GM12878 (cell line): ENCODE measurements around the gene ARHGAP20. TPM values are rescaled to one million over a fixed set of nuclear protein-coding genes. Genes with fewer than 3 reads are reported as not detected.

Source experiments
- ATAC-seq: fragments of 200-7000 bp; cut with Tn5 transposase; 3 replicates; pipeline ENCODE4 v1.9.1; 2020; ENCODE audit warnings: mild to moderate bottlenecking, moderate library complexity
- BruUV-seq: library from RNA; stranded (reverse); fragments of 400-500 nt; replicated peaks from 2 replicates; lab custom pipeline; 2021; lab: Mats Ljungman, UMichigan
- CTCF ChIA-PET: fragments of 300-600 bp; sonication (Branson Sonifier 250); formaldehyde crosslinking; extraction: SDS; loops from one replicate; lab custom pipeline; 2021; ENCODE audit warnings: inconsistent platforms; lab: Yijun Ruan, JAX
- POLR2A ChIA-PET: fragments of 350-600 bp; formaldehyde crosslinking; extraction: SDS; loops from one replicate; lab custom pipeline; 2021; ENCODE audit warnings: inconsistent platforms; lab: Charles Lee
- RAD21 ChIA-PET: fragments of 300-600 bp; sonication (Branson Sonifier 250); formaldehyde crosslinking; loops from one replicate; lab custom pipeline; 2023; ENCODE audit warnings: antibody characterized with exemption; ENCODE audit not compliant: unreplicated experiment; lab: Charles Lee
- SMC1A ChIA-PET: fragments of 300-600 bp; sonication (Branson Sonifier 250); formaldehyde crosslinking; loops from one replicate; lab custom pipeline; 2023; ENCODE audit not compliant: unreplicated experiment, uncharacterized antibody; lab: Charles Lee
- DNase-seq: peaks from one replicate; pipeline ENCODE4 v3.0.0-alpha.2; 2011; ENCODE audit warnings: low read depth, low spot score
- FAIRE-seq: peaks from 3 replicates; lab custom pipeline; 2011; peaks lifted over from hg19 to GRCh38; lab: Jason Lieb, UNC
- H2AFZ ChIP-seq: 2 replicates; pipeline ENCODE4 v1.6.0; 2011; ENCODE audit warnings: low read depth, low read length, control low read depth; ENCODE audit not compliant: control insufficient read depth
- H3K27ac ChIP-seq: 2 replicates; pipeline ENCODE4 v1.5.1; 2011; ENCODE audit warnings: control low read depth; ENCODE audit not compliant: control insufficient read depth, insufficient read depth
- H3K27me3 ChIP-seq, 2 experiments: replicated peaks in 1 of 2; 2 replicates each; pipeline versions ENCODE4 v1.6.0 to v1.6.1; 2011; ENCODE audit warnings: low read length in 1 of 2; ENCODE audit not compliant: control insufficient read depth in 2 of 2, insufficient read depth in 2 of 2
- H3K36me3 ChIP-seq, 2 experiments: 2 replicates each; pipeline ENCODE4 v1.5.1; 2011; ENCODE audit warnings: low read length in 1 of 2; ENCODE audit not compliant: control insufficient read depth in 2 of 2, insufficient read depth in 2 of 2
- H3K4me1 ChIP-seq: 2 replicates; pipeline ENCODE4 v1.6.1; 2011; ENCODE audit warnings: mild to moderate bottlenecking, low read length, moderate library complexity, mixed read lengths; ENCODE audit not compliant: control insufficient read depth, insufficient read depth
- H3K4me2 ChIP-seq: 2 replicates; pipeline ENCODE4 v1.6.0; 2011; ENCODE audit warnings: control low read depth; ENCODE audit not compliant: control insufficient read depth, insufficient read depth
- H3K4me3 ChIP-seq: fragments of 200-600 bp; sonication (generic); 2 replicates; pipeline ENCODE4 v1.5.1; 2016
- H3K79me2 ChIP-seq: 2 replicates; pipeline ENCODE4 v1.6.0; 2011; ENCODE audit warnings: low read length; ENCODE audit not compliant: control insufficient read depth, insufficient read depth
- H3K9ac ChIP-seq: 2 replicates; pipeline ENCODE4 v1.8.0; 2011; ENCODE audit warnings: low read length, control low read depth, mixed read lengths; ENCODE audit not compliant: control insufficient read depth, insufficient read depth
- H3K9me3 ChIP-seq: replicated peaks from 3 replicates; pipeline ENCODE4 v1.5.1; 2011; ENCODE audit warnings: mild to moderate bottlenecking, low read length; ENCODE audit not compliant: control insufficient read depth, insufficient read depth
- H4K20me1 ChIP-seq: 2 replicates; pipeline ENCODE4 v1.6.0; 2011; ENCODE audit not compliant: control insufficient read depth, insufficient read depth
- BRCA1 ChIP-seq: IDR thresholded peaks from 2 replicates; pipeline ENCODE4 v1.6.1; 2011; ENCODE audit warnings: low read depth, low read length, improper control_type of control experiment
- CHD1 ChIP-seq: IDR thresholded peaks from 2 replicates; pipeline ENCODE4 v1.6.1; 2012; ENCODE audit warnings: low read depth, low read length, improper control_type of control experiment
- DPF2 ChIP-seq: fragments of 450-650 bp; IDR thresholded peaks from 2 replicates; pipeline ENCODE4 v1.6.1; 2017; ENCODE audit warnings: mild to moderate bottlenecking
- E2F8 ChIP-seq: fragments of 450-650 bp; IDR thresholded peaks from 2 replicates; pipeline ENCODE4 v1.6.1; 2018; ENCODE audit warnings: mild to moderate bottlenecking, low read depth, moderate library complexity; ENCODE audit not compliant: partially characterized antibody
- HDAC2 ChIP-seq: fragments of 200-600 bp; sonication (generic); IDR thresholded peaks from 2 replicates; pipeline ENCODE4 v1.6.1; 2017
- MEF2B ChIP-seq: fragments of 450-650 bp; IDR thresholded peaks from 2 replicates; pipeline ENCODE4 v1.6.1; 2018; ENCODE audit warnings: mild to moderate bottlenecking, moderate library complexity; ENCODE audit not compliant: partially characterized antibody, poor library complexity, severe bottlenecking
- NR2C1 ChIP-seq: fragments of 450-650 bp; IDR thresholded peaks from 2 replicates; pipeline ENCODE4 v1.6.1; 2017; ENCODE audit warnings: antibody characterized with exemption, mild to moderate bottlenecking, moderate library complexity
- PAX5 ChIP-seq: IDR thresholded peaks from 2 replicates; pipeline ENCODE4 v1.6.1; 2011; ENCODE audit warnings: low read depth, low read length, borderline replicate concordance
- PML ChIP-seq: IDR thresholded peaks from 2 replicates; pipeline ENCODE4 v1.6.1; 2012; ENCODE audit warnings: low read length, inconsistent platforms
- RBBP5 ChIP-seq: fragments of 200-600 bp; sonication (generic); conservative IDR thresholded peaks from 2 replicates; pipeline ENCODE4 v1.6.1; 2016
- RELA ChIP-seq: fragments of 450-650 bp; IDR thresholded peaks from 2 replicates; pipeline ENCODE4 v1.8.0; 2014; ENCODE audit warnings: borderline replicate concordance; ENCODE audit not compliant: partially characterized antibody
- SPI1 ChIP-seq: IDR thresholded peaks from 2 replicates; pipeline ENCODE4 v1.6.1; 2011; ENCODE audit warnings: low read depth, mild to moderate bottlenecking, low read length, moderate library complexity, borderline replicate concordance; ENCODE audit not compliant: insufficient read depth
- SRF ChIP-seq, 2 experiments: IDR thresholded peaks; 2 replicates each; pipeline ENCODE4 v1.6.1; 2011; ENCODE audit warnings: low read depth in 2 of 2, low read length in 2 of 2, mild to moderate bottlenecking in 1 of 2, moderate library complexity in 1 of 2
- WGBS: methylation state at CpG from one replicate; pipeline ENCODE4 v1.1.6; 2016; ENCODE audit warnings: low lambda C conversion rate; ENCODE audit not compliant: insufficient replicate concordance, insufficient coverage; ENCODE audit errors: missing lambda C conversion rate; 5-methylcytosine and 5-hydroxymethylcytosine counted together
- in situ Hi-C: fragments of 300-500 bp; cut with MboI; formaldehyde crosslinking; loops from 9 replicates; pipeline ENCODE4 v1.14.3; 2018; ENCODE audit warnings: mixed read lengths
- intact Hi-C: fragments of 100-400 bp; cut with micrococcal nuclease; formaldehyde crosslinking; loops from one replicate; pipeline ENCODE4 v1.14.2; 2022; ENCODE audit not compliant: unreplicated experiment
- polyA plus RNA-seq, 11 experiments: library from polyadenylated mRNA; depleted of rRNA in 4 of 11; unstranded in 6 of 11; stranded (reverse) in 5 of 11; fragments of >200 nt; fragmentation: Nextera tagmentation in 4 of 11; fragmentation: Illumina TruSeq in 1 of 11; extraction: Ambion mirVana in 4 of 11; extraction: Trizol in 1 of 11; gene quantifications; 1 replicate in 1 of 11; 2 replicates in 10 of 11; pipeline versions ENCODE4 v1.2.1 to v1.2.3, GENCODE V29; 2011 to 2016; ENCODE audit warnings: inconsistent platforms in 2 of 11, missing spikeins in 2 of 11, low read depth in 1 of 11
- total RNA-seq, 4 experiments: library from RNA; depleted of rRNA in 3 of 4; stranded (reverse); fragments of >200 nt in 3 of 4; fragmentation: Illumina TruSeq in 1 of 4; extraction: Trizol in 1 of 4; gene quantifications; 2 replicates each; pipeline versions ENCODE4 v1.2.1 to v1.2.3, GENCODE V29; 2013 to 2021
- TF ChIP-seq, protein P1 (sequence below): fragments of 450-650 bp; formaldehyde crosslinking; IDR thresholded peaks from 2 replicates; pipeline ENCODE4 v1.4.0; 2020; ENCODE audit warnings: mild to moderate bottlenecking, moderate library complexity
- TF ChIP-seq, protein P2 (sequence below): fragments of 450-650 bp; IDR thresholded peaks from 2 replicates; pipeline ENCODE4 v1.6.1; 2018; ENCODE audit warnings: borderline replicate concordance, mild to moderate bottlenecking; ENCODE audit not compliant: partially characterized antibody

The ARHGAP20 gene
- total and polyA plus RNA-seq, 10 of the 15 experiments (the other 5 are each of a cell fraction or from before 2014, with no cell fraction given) = 0.01 TPM; not detected in 9

DNA sequence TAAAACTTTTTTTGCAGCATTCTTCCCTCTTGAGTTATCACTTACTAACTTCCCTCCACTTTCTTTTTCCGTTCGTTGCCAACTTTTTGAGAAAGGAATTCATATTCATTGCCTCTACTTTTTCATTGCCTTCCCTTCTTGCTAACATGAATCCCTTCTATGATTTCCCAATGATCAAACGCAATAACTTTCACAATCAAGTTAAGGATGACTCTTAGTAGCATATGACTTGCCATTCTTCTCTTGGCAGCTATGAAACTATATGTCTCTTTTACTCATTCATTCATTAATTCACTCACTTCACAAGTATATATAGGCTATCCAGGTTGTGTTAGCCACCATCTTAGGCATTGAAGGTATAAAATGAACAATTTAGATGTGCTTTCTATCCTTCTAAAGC is 16.6 kb upstream of the ARHGAP20 start:
- Histone ChIP-seq H3K4me3 (no peak overlapping the region), H4K20me1 (no peaks in the 10 kb centered on the region), H3K79me2 (no peaks in the 10 kb centered on the region), H2AFZ (no peak overlapping the region), H3K27ac (no peak overlapping the region), H3K9ac (no peak overlapping the region), H3K9me3 (no peaks in the 10 kb centered on the region), H3K36me3 (no peaks in the 10 kb centered on the region), H3K4me2 (no peak overlapping the region)
- RAD21 ChIA-PET = no interaction called here
- FAIRE-seq (no peak), ATAC-seq (no peak)
- POLR2A ChIA-PET = no interaction called here
- intact Hi-C loops = no loop called here
- SMC1A ChIA-PET = no interaction called here
- TF ChIP-seq MEF2B (no peak), NR2C1 (no peak), RELA (no peak), HDAC2 (no peak), DPF2 (no peak), RBBP5 (no peak), BRCA1 (no peak), CHD1 (no peak), E2F8 (no peak), PML (no peak), SPI1 (no peak), SRF (IDR thresholded peaks at IDR 0.05; ENCODE audit: low read depth in 2 of 2, low read length in 2 of 2) (no peak), PAX5 (no peak)
- TF ChIP-seq, protein P1, sequence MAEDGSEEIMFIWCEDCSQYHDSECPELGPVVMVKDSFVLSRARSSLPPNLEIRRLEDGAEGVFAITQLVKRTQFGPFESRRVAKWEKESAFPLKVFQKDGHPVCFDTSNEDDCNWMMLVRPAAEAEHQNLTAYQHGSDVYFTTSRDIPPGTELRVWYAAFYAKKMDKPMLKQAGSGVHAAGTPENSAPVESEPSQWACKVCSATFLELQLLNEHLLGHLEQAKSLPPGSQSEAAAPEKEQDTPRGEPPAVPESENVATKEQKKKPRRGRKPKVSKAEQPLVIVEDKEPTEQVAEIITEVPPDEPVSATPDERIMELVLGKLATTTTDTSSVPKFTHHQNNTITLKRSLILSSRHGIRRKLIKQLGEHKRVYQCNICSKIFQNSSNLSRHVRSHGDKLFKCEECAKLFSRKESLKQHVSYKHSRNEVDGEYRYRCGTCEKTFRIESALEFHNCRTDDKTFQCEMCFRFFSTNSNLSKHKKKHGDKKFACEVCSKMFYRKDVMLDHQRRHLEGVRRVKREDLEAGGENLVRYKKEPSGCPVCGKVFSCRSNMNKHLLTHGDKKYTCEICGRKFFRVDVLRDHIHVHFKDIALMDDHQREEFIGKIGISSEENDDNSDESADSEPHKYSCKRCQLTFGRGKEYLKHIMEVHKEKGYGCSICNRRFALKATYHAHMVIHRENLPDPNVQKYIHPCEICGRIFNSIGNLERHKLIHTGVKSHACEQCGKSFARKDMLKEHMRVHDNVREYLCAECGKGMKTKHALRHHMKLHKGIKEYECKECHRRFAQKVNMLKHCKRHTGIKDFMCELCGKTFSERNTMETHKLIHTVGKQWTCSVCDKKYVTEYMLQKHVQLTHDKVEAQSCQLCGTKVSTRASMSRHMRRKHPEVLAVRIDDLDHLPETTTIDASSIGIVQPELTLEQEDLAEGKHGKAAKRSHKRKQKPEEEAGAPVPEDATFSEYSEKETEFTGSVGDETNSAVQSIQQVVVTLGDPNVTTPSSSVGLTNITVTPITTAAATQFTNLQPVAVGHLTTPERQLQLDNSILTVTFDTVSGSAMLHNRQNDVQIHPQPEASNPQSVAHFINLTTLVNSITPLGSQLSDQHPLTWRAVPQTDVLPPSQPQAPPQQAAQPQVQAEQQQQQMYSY = no peak
- TF ChIP-seq, protein P2, sequence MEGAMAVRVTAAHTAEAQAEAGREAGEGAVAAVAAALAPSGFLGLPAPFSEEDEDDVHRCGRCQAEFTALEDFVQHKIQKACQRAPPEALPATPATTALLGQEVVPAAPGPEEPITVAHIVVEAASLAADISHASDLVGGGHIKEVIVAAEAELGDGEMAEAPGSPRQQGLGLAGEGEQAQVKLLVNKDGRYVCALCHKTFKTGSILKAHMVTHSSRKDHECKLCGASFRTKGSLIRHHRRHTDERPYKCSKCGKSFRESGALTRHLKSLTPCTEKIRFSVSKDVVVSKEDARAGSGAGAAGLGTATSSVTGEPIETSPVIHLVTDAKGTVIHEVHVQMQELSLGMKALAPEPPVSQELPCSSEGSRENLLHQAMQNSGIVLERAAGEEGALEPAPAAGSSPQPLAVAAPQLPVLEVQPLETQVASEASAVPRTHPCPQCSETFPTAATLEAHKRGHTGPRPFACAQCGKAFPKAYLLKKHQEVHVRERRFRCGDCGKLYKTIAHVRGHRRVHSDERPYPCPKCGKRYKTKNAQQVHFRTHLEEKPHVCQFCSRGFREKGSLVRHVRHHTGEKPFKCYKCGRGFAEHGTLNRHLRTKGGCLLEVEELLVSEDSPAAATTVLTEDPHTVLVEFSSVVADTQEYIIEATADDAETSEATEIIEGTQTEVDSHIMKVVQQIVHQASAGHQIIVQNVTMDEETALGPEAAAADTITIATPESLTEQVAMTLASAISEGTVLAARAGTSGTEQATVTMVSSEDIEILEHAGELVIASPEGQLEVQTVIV = no peak
- TF ChIP-seq, all 136 proteins: peak for 0
- Histone ChIP-seq H3K27me3 (no peaks in the 10 kb centered on the region), H3K4me1 (no peaks in the 10 kb centered on the region)
- no TSS peak for BruUV-seq
- 12% methylated on average over 3 of the region's 3 CpGs for WGBS
- no peak for DNase-seq
- CTCF ChIA-PET = no interaction called here
- in situ Hi-C loops = no loop called here
